Activated naive CD8-positive, alpha-beta T cell (primary cell): ENCODE data around the gene COLEC11.

ENCODE experiments used
- H3K27ac Mint-ChIP-seq: one replicate; pipeline ENCODE4 v1.8.0; 2021; ENCODE audit warnings: mixed read lengths
- H3K27me3 Mint-ChIP-seq: one replicate; pipeline ENCODE4 v1.8.0; 2021; ENCODE audit warnings: mixed read lengths
- H3K36me3 Mint-ChIP-seq: one replicate; pipeline ENCODE4 v1.8.0; 2021; ENCODE audit warnings: mixed read lengths
- H3K4me1 Mint-ChIP-seq: one replicate; pipeline ENCODE4 v1.8.0; 2021; ENCODE audit warnings: low read depth, mixed read lengths
- H3K4me3 Mint-ChIP-seq: one replicate; pipeline ENCODE4 v1.8.0; 2021; ENCODE audit warnings: mild to moderate bottlenecking, mixed read lengths
- H3K9me3 Mint-ChIP-seq: one replicate; pipeline ENCODE4 v1.8.0; 2021; ENCODE audit warnings: low read depth, mixed read lengths

COLEC11 gene

GRCh38 chr2:3597567-3597966 is 2.7 kb downstream of the COLEC11 start:
- Mint-ChIP-seq H3K4me3 (no peak overlapping the region), H3K27me3 (no peaks in the 10 kb centered on the region), H3K4me1 (peaks cover 5% of the 10 kb centered on the region), H3K9me3 (no peaks in the 10 kb centered on the region), H3K27ac (no peak overlapping the region), H3K36me3 (peaks cover 6% of the 10 kb centered on the region)

- H3K27ac Mint-ChIP-seq = no peak overlapping the region
Observed at GRCh38 chr2:3598197-3598910, 3.4 kb downstream of the COLEC11 start.

DNA sequence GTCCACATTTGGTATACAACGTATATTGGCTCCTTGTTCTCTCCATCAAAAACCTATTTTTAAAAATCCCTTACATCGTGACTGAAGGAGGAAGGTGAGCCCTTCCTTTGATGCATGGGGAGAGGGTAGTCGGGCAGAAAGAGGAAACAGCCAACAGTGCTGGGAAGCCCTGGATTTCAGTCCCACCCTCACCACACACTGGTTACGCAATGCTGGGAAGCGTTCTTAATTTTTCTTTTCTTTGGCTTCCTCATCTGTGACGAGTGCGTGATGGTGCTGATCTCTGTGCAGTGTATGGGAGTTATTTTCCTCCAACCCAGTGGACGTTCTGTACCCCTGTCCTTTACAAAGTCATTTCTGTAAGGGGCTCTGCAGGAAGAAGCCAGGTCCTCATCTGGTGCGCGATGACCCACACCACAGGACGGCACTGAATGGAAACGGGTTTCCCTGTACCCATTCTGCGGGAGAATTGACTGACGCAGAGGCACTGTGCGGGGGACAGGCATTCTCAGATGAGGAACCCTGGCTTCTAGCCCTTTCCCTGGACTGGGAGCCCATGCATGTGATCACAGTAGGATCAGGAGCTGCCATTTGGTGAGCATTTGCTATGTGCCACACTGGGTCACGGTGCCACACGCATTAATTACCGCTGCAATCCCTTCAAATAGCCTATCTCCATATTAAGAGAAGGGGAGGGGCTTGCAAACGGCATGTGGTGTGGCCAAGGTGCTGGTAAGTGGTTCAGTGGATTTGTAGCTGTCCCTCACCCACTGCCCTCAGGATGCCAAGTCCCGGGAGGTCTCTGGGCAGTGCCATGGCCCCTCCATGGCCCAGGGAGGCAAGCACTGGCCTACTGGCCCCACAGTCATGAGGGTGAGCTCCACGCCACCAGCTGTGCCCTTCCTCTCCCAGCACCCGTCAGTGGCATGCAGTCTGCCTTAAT is 4.3 kb downstream of the COLEC11 start:
- Mint-ChIP-seq H3K27ac (no peak overlapping the region), H3K36me3 (no peaks in the 10 kb centered on the region)

More at GRCh38 chr2:3598197-3598910, 3.4 kb downstream of the COLEC11 start:
- H3K27me3 Mint-ChIP-seq = no peaks in the 10 kb centered on the region
- H3K4me1 Mint-ChIP-seq = peaks cover 5% of the 10 kb centered on the region
- H3K36me3 Mint-ChIP-seq = peaks cover 2% of the 10 kb centered on the region
- H3K9me3 Mint-ChIP-seq = no peaks in the 10 kb centered on the region
- H3K4me3 Mint-ChIP-seq = no peak overlapping the region

DNA sequence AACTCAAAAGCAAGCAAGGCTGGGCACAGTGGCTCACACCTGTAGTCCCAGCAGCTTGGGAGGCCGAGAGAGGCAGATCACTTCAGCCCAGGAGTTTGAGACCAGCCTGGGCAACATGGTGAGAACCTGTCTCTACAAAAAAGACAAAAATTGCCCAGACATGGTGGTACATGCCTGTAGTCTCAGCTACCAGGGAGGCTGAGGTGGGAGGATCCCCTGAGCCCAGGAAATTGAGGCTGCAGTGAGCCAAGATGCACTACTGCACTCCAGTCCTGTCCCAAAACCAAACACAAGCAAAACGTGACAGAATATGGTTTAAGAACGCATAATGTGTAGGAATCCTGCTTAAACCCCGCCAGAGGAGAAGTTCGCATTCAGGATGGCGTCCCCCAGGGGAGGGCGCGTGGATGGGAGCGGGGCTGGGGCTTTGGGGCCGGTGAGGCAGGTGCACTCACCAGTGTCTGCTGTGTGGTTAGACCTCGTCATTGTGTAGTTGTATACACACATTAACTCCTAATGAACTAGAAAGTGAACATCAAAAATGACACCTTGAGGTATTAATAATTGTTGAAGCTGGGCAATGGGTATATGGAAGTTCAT is 5.4 kb downstream of the COLEC11 start:
- Mint-ChIP-seq H3K27ac (no peak overlapping the region), H3K4me3 (no peak overlapping the region), H3K9me3 (no peaks in the 10 kb centered on the region)

More for the DNA sequence above, 4.3 kb downstream of the COLEC11 start:
- peaks cover 5% of the 10 kb centered on the region for H3K4me1 Mint-ChIP-seq
- no peaks in the 10 kb centered on the region for H3K27me3 Mint-ChIP-seq
- no peak overlapping the region for H3K4me3 Mint-ChIP-seq
- H3K9me3 Mint-ChIP-seq = no peaks in the 10 kb centered on the region

DNA sequence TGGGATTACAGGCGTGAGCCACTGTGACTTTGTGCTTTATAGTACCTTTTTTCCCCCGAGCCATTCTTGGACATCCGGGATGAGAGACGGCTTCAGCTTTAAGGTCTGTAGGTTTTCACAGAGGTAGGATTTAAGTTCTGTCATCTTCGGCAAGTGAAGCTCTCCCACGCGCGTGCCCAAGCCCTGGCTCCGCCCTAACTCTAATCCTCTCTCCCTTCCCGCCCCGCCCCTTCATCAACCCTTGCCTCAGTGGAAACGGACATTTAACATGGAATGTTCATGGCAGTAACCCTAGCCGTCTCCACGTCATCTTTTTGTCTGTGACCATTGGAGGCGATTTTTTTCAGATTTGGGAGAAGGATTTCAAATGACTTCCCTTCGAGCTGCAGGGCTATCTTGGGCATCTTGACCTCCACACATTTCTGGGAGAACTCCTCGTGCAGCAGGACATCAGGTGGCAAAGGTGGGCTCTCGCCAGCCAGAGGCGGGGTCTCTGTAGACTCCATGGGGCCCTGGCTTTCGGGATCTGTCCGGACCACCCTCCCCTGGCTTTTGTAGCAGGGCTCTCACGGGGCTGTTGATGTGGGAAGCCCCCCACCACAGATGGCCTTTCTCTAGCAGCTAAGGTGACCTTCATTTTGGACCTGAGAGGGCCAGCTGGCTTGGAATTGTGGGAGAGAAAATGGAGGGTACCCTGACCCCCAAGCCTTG is 6.8 kb downstream of the COLEC11 start:
- Mint-ChIP-seq H3K27me3 (no peaks in the 10 kb centered on the region), H3K9me3 (no peaks in the 10 kb centered on the region), H3K27ac (no peak overlapping the region), H3K4me1 (peaks cover 3% of the 10 kb centered on the region), H3K36me3 (no peaks in the 10 kb centered on the region), H3K4me3 (no peak overlapping the region)

More for the DNA sequence above, 5.4 kb downstream of the COLEC11 start:
- no peaks in the 10 kb centered on the region for H3K27me3 Mint-ChIP-seq
- peaks cover 5% of the 10 kb centered on the region for H3K4me1 Mint-ChIP-seq
- no peaks in the 10 kb centered on the region for H3K36me3 Mint-ChIP-seq

- H3K36me3 Mint-ChIP-seq = no peaks in the 10 kb centered on the region
- no peaks in the 10 kb centered on the region for H3K9me3 Mint-ChIP-seq
- H3K4me1 Mint-ChIP-seq = no peaks in the 10 kb centered on the region
- no peak overlapping the region for H3K4me3 Mint-ChIP-seq
- no peaks in the 10 kb centered on the region for H3K27me3 Mint-ChIP-seq
- H3K27ac Mint-ChIP-seq = no peak overlapping the region
Observed at GRCh38 chr2:3602553-3603339, 7.8 kb downstream of the COLEC11 start.

DNA sequence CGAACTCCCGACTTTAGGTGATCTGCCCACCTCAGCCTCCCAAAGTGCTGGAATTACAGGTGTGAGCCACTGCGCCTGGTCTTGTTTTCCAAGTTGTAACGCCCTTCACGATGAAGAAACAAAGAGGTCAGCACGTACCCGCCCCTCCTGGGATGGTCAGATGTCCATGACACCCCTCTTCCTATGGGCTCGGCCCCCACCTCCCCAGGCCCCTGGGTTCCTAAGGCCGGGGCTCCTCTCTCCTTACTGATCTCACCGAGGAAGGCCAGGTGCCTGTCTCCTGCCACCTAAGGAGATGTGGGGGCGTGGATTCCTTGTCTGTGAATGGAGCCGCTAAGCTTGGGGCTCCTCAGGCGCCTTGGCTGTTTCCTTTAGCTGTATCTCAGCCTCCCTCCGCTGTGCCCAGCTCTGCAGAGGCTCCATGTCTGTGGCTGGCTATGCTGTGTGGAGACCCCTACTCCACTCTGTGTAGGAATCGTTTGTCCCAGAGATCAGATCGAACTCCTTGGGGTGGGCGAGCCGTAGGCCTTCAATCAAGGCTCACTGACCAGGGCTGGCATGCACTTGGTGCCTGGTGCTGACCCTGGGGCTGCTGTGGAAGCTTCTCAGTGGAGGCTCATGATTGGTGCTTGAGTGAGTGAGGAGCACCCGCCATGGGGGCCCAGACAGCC is 8.8 kb downstream of the COLEC11 start:
- H3K4me3 Mint-ChIP-seq = no peak overlapping the region
- no peak overlapping the region for H3K27ac Mint-ChIP-seq
- H3K36me3 Mint-ChIP-seq = no peaks in the 10 kb centered on the region
- no peaks in the 10 kb centered on the region for H3K27me3 Mint-ChIP-seq
- no peaks in the 10 kb centered on the region for H3K4me1 Mint-ChIP-seq
- no peaks in the 10 kb centered on the region for H3K9me3 Mint-ChIP-seq

DNA sequence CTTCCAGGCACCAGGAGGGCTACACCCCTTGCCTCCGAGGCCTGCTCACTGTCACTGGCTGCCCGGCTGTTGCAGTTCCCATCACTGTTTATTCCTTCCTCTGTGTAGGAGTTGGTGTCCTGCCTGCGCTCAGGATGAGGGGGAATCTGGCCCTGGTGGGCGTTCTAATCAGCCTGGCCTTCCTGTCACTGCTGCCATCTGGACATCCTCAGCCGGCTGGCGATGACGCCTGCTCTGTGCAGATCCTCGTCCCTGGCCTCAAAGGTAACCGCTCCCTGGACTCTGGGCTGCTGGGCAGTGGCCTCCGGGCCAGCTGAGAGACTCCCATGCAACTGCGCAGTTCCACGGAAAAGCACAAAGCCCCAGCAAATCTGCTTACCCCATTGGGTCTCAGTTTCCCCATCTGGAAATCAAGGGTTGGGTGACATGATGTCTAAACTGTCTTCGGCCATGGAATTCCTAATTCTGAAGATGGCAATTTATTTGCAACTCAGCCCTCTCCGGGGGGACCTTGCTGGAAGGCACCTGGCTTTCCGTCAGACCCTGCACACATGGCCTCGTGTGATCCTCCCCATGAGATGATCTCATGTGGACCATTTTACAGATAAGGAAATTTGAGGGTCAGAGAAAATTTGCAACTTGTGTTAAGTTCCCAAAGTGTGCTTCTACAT is 9.4 kb downstream of the COLEC11 start:
- Mint-ChIP-seq H3K4me1 (peaks cover 4% of the 10 kb centered on the region), H3K27ac (no peak overlapping the region), H3K9me3 (no peaks in the 10 kb centered on the region), H3K27me3 (no peaks in the 10 kb centered on the region), H3K4me3 (no peak overlapping the region), H3K36me3 (no peaks in the 10 kb centered on the region)

DNA sequence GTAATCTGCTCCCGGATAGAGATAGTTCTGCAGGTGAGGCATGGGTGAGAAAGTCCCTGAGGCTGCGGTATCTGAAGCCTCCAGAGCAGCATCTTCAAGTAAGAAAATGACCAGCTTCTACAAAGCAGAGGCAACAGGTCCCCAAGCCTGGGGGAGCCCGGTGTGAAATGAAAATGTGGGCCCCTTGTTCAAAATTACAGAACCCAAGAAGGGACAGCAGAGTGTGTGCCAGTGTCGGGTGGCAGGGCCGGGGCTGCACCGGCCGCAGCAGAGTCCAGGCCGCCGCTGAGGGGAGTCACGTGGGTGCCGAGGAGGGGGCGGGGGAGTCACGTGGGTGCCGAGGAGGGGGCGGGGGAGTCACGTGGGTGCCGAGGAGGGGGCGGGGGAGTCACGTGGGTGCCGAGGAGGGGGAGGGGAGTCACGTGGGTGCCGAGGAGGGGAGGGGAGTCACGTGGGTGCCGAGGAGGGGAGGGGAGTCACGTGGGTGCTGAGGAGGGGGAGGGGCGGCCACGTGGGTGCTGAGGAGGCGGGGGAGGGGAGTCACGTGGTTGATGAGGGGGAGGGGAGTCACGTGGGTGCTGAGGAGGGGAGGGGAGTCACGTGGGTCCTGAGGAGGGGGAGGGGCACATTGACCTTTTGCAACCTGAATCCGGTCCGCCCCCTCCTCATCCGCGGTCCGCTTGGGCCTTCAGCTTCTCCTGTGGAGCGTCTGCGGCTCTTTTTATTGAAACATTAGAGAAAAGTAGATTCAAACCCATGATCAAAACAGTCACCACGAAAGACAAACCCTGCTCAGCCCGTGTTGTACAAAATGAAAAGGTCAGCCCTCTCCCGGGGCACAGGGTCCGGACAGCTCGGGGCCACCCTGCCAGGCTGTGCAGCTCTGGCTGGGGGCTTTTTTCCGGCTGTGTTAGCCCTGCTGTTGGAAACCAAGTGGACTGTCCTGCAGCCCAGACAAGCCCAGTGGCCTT is 10.4 kb downstream of the COLEC11 start:
- no peak overlapping the region for H3K27ac Mint-ChIP-seq
- no peaks in the 10 kb centered on the region for H3K36me3 Mint-ChIP-seq
- no peak overlapping the region for H3K4me3 Mint-ChIP-seq

DNA sequence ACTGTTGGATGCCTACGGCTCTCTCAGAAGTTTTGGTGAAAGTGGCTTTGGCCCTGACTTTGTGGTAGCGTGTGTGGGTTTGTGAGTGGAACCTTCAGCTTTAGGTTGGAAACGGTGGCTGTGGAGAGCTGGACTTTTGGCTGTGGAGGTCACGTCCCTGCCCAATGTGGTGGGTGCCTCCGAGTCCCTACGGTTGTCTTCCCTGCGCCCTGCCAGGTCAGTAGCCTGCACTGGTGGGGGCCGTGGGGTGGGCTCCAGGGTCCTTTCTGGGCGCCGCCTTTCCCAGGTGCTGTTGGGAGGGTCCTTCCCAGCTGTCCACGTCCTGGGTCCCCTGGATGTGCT is 11.1 kb downstream of the COLEC11 start:
- no peak overlapping the region for H3K27ac Mint-ChIP-seq

More for the DNA sequence above, 10.4 kb downstream of the COLEC11 start:
- Mint-ChIP-seq H3K4me1 (peaks cover 4% of the 10 kb centered on the region), H3K9me3 (no peaks in the 10 kb centered on the region), H3K27me3 (no peaks in the 10 kb centered on the region)

GRCh38 chr2:3606370-3607201 is 11.7 kb downstream of the COLEC11 start:
- H3K9me3 Mint-ChIP-seq = no peaks in the 10 kb centered on the region
- H3K4me1 Mint-ChIP-seq = peaks cover 4% of the 10 kb centered on the region
- H3K36me3 Mint-ChIP-seq = no peaks in the 10 kb centered on the region
- H3K4me3 Mint-ChIP-seq = no peak overlapping the region
- no peaks in the 10 kb centered on the region for H3K27me3 Mint-ChIP-seq
- H3K27ac Mint-ChIP-seq = no peak overlapping the region

More for the DNA sequence above, 11.1 kb downstream of the COLEC11 start:
- H3K36me3 Mint-ChIP-seq = no peaks in the 10 kb centered on the region
- peaks cover 4% of the 10 kb centered on the region for H3K4me1 Mint-ChIP-seq
- H3K27me3 Mint-ChIP-seq = no peaks in the 10 kb centered on the region
- no peak overlapping the region for H3K4me3 Mint-ChIP-seq
- H3K9me3 Mint-ChIP-seq = no peaks in the 10 kb centered on the region
